Inflammatory macrophage (primary cell): Measurements from ENCODE around the gene B3GNT5.
"Not testable (repeated sequence)": the region's sequence is repeated elsewhere in the genome, so short reads cannot be mapped to it uniquely, and the experiment has no call there.

Experiments
- DNase-seq, 2 donors: peaks; one replicate each; pipeline ENCODE4 v3.0.0-alpha.2; 2020 to 2022
- total RNA-seq, 18 experiments: gene quantifications; one replicate each; lab custom pipeline; 2026; ENCODE audit warnings: mixed read lengths in 6 of 18, inconsistent platforms in 2 of 18; lab: John Stamatoyannopoulos, UW

B3GNT5 gene
- 15.2 to 207 (median 73.8) reads per million in 18 experiments for total RNA-seq

- DNase-seq = peak; percentile 53 to 76
Observed at GRCh38 chr3:183252973-183253527, at the start of gene B3GNT5. Gene B3GNT5 (plus strand): TSS chr3:183253253. CDS start chr3:183269799, 16,546 bp downstream.

- no peak for DNase-seq
Observed at GRCh38 chr3:183203670-183204069, 49.4 kb upstream of the B3GNT5 start.

GRCh38 chr3:183208260-183208659 lies 44.8 kb upstream of the B3GNT5 start:
- DNase-seq = no peak

- DNase-seq = no peak
Observed at GRCh38 chr3:183208800-183209199, 44.3 kb upstream of the B3GNT5 start.

GRCh38 chr3:183210341-183210740 lies 42.7 kb upstream of the B3GNT5 start:
- peak; percentile 51 to 69 for DNase-seq

GRCh38 chr3:183210862-183211341 lies 42.2 kb upstream of the B3GNT5 start:
- DNase-seq = peak; percentile 64 to 83

GRCh38 chr3:183211352-183211751 lies 41.7 kb upstream of the B3GNT5 start:
- DNase-seq = peak in 1 of 2 donors; percentile 10

- no peak for DNase-seq
Observed at GRCh38 chr3:183212096-183212495, 41.0 kb upstream of the B3GNT5 start.

GRCh38 chr3:183212565-183212964 lies 40.5 kb upstream of the B3GNT5 start:
- DNase-seq = peak; percentile 58 to 72

GRCh38 chr3:183213415-183214276 lies 39.4 kb upstream of the B3GNT5 start:
- DNase-seq = no peak

GRCh38 chr3:183214277-183214612 lies 38.8 kb upstream of the B3GNT5 start:
- DNase-seq = no peak

GRCh38 chr3:183215591-183216202 lies 37.4 kb upstream of the B3GNT5 start:
- DNase-seq = no peak

GRCh38 chr3:183217548-183218332 lies 35.3 kb upstream of the B3GNT5 start:
- DNase-seq = no peak

- DNase-seq = peak; percentile 71 to 84
Observed at GRCh38 chr3:183218826-183219225, 34.2 kb upstream of the B3GNT5 start.

GRCh38 chr3:183220828-183221227 lies 32.2 kb upstream of the B3GNT5 start:
- DNase-seq = no peak

- DNase-seq = no peak
Observed at GRCh38 chr3:183222631-183223235, 30.3 kb upstream of the B3GNT5 start.

GRCh38 chr3:183224180-183224970 lies 28.7 kb upstream of the B3GNT5 start:
- no peak for DNase-seq

- DNase-seq = no peak
Observed at GRCh38 chr3:183226333-183226890, 26.6 kb upstream of the B3GNT5 start.

GRCh38 chr3:183227586-183227985 lies 25.5 kb upstream of the B3GNT5 start:
- no peak for DNase-seq

GRCh38 chr3:183229178-183229577 lies 23.9 kb upstream of the B3GNT5 start:
- DNase-seq = no peak

GRCh38 chr3:183230251-183230650 lies 22.8 kb upstream of the B3GNT5 start:
- not testable (repeated sequence) for DNase-seq
